SJSA1 (cell line): ENCODE results near the gene ZFYVE28. TPM values are rescaled to one million over a fixed set of nuclear protein-coding genes. Genes with fewer than 3 reads are reported as not detected.

ENCODE experiments used
- DNase-seq, 2 experiments: peaks; one replicate each; pipeline ENCODE4 v3.0.0-alpha.2; 2015 to 2020; ENCODE audit warnings: low spot score in 2 of 2, low read depth in 1 of 2
- H3K27ac ChIP-seq: fragments of 250-450 bp; sonication (Bioruptor Pico); 2 replicates; pipeline ENCODE4 v1.5.1; 2020; ENCODE audit warnings: mild to moderate bottlenecking, moderate library complexity
- H3K27me3 ChIP-seq: fragments of 250-450 bp; sonication (Bioruptor Pico); replicated peaks from 2 replicates; pipeline ENCODE4 v1.5.1; 2020; ENCODE audit warnings: mild to moderate bottlenecking, moderate library complexity
- H3K36me3 ChIP-seq: fragments of 250-450 bp; sonication (Bioruptor Pico); 2 replicates; pipeline ENCODE4 v1.5.1; 2020; ENCODE audit warnings: mild to moderate bottlenecking
- H3K4me1 ChIP-seq: fragments of 250-450 bp; sonication (Bioruptor Pico); replicated peaks from 2 replicates; pipeline ENCODE4 v1.6.1; 2021; ENCODE audit warnings: mild to moderate bottlenecking
- H3K4me3 ChIP-seq: fragments of 250-450 bp; sonication (Bioruptor Pico); 2 replicates; pipeline ENCODE4 v1.5.1; 2020; ENCODE audit warnings: mild to moderate bottlenecking
- H3K9me3 ChIP-seq: fragments of 250-450 bp; sonication (Bioruptor Pico); replicated peaks from 2 replicates; pipeline ENCODE4 v1.5.1; 2020; ENCODE audit warnings: mild to moderate bottlenecking
- total RNA-seq: library from RNA; depleted of rRNA; stranded (reverse); fragments of >200 nt; shearing (Covaris generic); gene quantifications from 2 replicates; pipeline ENCODE4 v1.2.3, GENCODE V29; 2014

ZFYVE28 gene
- total RNA-seq, 1 experiment from 2014 or later, result 0.11 TPM

DNA sequence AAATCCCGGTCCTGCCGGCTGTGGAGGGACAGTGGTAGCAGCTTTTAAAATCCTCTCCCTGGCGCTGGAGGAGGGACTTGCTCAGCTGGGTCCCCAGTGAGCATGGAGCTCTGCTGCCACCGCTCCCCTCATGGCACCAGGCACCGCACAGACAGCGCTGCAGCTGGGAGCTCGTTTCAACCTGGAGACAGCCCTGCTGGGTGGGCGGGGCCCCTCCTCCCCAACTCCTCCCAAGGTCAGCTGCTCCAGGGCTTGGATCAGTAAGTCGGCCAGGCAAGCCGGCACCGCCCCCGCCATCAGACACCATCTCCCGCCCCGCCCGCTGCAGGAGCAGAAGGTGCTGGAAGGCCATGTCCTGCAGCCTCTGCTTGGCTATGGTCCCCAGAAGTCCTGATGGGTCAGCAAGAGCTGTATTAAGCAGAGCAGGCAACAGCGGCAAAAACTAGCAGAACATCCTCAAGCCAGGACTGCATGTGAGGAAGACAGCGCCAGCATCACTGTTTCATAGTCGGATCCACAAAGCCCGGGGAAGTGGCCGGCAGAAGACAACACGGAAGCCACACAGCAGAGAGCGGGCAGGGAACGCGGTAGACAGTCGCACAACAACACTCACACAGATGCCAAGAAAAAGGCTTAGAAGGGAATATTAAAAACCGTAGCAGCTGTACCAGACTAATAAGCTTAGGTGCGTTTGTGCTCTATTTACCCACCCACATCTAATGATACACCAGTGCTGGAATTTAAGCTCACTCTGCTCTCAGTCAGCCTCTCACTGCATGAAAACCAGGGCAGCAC is 16.2 kb downstream of the ZFYVE28 start:
- no peaks in the 10 kb centered on the region for H3K36me3 ChIP-seq
- H3K27me3 ChIP-seq, result no peaks in the 10 kb centered on the region
- no peaks in the 10 kb centered on the region for H3K9me3 ChIP-seq
- H3K27ac ChIP-seq, result no peak overlapping the region
- no peaks in the 10 kb centered on the region for H3K4me1 ChIP-seq
- H3K4me3 ChIP-seq, result no peak overlapping the region
- DNase-seq, result no peak

DNA sequence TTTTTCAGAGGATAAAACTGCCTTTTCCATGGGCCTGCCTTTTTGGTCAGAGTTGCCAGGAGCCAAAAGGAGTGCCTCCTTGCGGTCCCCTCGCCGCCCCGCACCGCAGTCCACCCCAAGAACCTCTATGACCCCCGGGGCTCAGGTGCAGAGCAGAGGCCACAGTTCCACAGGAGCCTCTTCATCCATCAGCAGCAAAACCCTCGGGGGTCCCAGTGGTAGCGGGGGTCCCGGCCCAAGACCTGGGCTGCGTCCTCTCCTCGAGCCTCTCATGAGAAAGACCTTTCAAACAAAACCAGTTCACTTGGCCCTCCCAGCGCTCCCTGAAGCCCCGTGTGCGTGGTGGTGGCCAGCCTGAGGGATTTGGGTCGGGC is 16.8 kb downstream of the ZFYVE28 start:
- no peak for DNase-seq
- Histone ChIP-seq H3K4me3 (no peak overlapping the region), H3K27me3 (no peaks in the 10 kb centered on the region)

DNA sequence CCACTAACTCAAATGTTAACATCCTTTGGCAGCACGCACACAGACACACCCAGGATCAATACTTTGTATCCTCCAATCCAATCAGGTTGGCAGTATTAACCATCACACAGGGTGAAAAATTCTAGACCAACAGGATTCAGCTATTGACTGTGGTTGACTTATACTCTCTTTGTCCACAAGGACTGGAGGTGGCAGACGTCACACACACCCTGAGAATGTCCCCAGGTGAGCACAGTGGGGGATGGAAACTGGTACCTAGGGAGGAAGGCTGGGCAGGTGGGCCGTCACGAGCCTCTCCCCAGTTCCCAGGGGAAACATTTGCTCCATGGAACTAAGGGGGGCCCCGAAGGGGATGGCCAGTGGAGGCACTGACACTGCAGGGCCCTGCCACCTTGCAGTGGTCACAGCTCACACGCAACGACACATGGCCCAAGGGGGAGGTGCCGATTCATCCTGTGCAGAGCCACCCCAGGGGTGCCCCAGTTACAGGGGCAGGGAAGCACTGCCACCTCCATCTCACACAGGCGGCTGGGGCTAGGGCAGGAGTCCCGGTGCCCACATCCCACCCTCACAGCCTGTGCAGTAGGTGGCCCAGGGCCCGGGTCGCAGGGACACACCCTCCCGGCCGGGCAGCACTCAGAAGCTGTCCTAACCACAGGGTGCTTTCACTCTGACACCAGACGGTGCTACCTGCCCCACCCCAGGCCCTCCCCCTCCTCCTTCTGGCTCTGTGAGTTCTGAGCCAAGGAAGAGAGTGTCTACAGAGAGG is 17.4 kb downstream of the ZFYVE28 start:
- no peak for DNase-seq
- Histone ChIP-seq H3K36me3 (no peaks in the 10 kb centered on the region), H3K4me3 (no peak overlapping the region), H3K9me3 (no peaks in the 10 kb centered on the region), H3K4me1 (no peaks in the 10 kb centered on the region), H3K27ac (no peak overlapping the region), H3K27me3 (no peaks in the 10 kb centered on the region)

More for the DNA sequence above, 16.8 kb downstream of the ZFYVE28 start:
- no peaks in the 10 kb centered on the region for H3K4me1 ChIP-seq
- no peak overlapping the region for H3K27ac ChIP-seq
- no peaks in the 10 kb centered on the region for H3K9me3 ChIP-seq
- H3K36me3 ChIP-seq, result no peaks in the 10 kb centered on the region

GRCh38 chr4:2399631-2400190 is 18.7 kb downstream of the ZFYVE28 start:
- Histone ChIP-seq H3K4me3 (no peak overlapping the region), H3K9me3 (no peaks in the 10 kb centered on the region), H3K36me3 (no peaks in the 10 kb centered on the region), H3K27ac (no peak overlapping the region), H3K4me1 (no peaks in the 10 kb centered on the region), H3K27me3 (no peaks in the 10 kb centered on the region)
- no peak for DNase-seq

GRCh38 chr4:2399216-2399615 is 19.2 kb downstream of the ZFYVE28 start:
- Histone ChIP-seq H3K27ac (no peak overlapping the region), H3K9me3 (no peaks in the 10 kb centered on the region), H3K4me3 (no peak overlapping the region), H3K27me3 (no peaks in the 10 kb centered on the region), H3K4me1 (no peaks in the 10 kb centered on the region), H3K36me3 (no peaks in the 10 kb centered on the region)
- no peak for DNase-seq

DNA sequence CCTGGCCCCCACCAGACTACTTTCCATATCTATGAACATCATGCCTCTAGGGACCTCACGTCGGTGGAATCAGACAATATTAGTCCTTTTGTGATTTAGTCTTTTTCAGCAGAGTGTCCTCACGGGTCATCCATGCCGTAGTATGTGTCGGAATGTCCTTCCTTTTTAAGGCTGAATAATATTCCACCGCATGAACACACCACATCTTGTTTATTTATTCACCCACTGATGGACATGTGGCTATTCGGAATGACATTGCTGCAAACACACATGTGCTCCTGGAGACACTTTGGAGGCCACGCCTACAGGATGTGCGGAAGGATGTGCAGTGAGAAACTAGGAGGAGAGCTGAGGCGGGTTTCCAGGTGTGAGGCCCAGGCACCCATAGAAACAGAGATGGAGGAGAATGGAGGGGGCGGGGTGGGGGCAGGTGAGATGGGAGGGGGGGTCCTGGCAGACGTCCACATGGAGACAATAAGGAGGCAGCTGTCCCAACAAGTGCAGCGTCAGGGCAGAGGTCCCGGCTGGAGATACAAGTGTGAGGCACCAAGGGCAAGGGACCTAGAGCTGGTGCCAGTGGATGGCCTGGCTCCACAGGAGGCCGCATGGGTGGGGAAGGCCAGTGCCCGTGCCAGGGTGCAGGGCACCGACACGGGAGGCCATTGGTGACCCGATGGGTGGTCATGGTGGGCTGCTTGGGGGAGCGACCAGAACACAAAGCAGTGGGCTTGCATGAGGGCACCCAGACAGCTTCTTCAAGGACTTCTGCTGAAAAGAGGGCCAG is 20.7 kb downstream of the ZFYVE28 start:
- H3K36me3 ChIP-seq, result no peaks in the 10 kb centered on the region
- DNase-seq, result no peak
- 0 out of 2 replicates have a peak, but pooled peaks cover 2% of the 10 kb centered on the region for H3K27me3 ChIP-seq
- no peaks in the 10 kb centered on the region for H3K9me3 ChIP-seq
- no peak overlapping the region for H3K4me3 ChIP-seq
- no peaks in the 10 kb centered on the region for H3K4me1 ChIP-seq
- H3K27ac ChIP-seq, result no peak overlapping the region

- no peaks in the 10 kb centered on the region for H3K9me3 ChIP-seq
- no peak overlapping the region for H3K4me3 ChIP-seq
- H3K27me3 ChIP-seq, result 0 out of 2 replicates have a peak, but pooled peaks cover 6% of the 10 kb centered on the region
- H3K4me1 ChIP-seq, result no peaks in the 10 kb centered on the region
- DNase-seq, result no peak
- no peaks in the 10 kb centered on the region for H3K36me3 ChIP-seq
- no peak overlapping the region for H3K27ac ChIP-seq
Observed at GRCh38 chr4:2396781-2397368, 21.6 kb downstream of the ZFYVE28 start.

- no peak for DNase-seq
- H3K4me3 ChIP-seq, result no peak overlapping the region
- no peaks in the 10 kb centered on the region for H3K36me3 ChIP-seq
- no peaks in the 10 kb centered on the region for H3K4me1 ChIP-seq
- no peak overlapping the region for H3K27ac ChIP-seq
- 0 out of 2 replicates have a peak, but pooled peaks cover 6% of the 10 kb centered on the region for H3K27me3 ChIP-seq
- H3K9me3 ChIP-seq, result no peaks in the 10 kb centered on the region
Observed at GRCh38 chr4:2395584-2395983, 22.9 kb downstream of the ZFYVE28 start.

GRCh38 chr4:2395038-2395437 is 23.4 kb downstream of the ZFYVE28 start:
- 0 out of 2 replicates have a peak, but pooled peaks cover 6% of the 10 kb centered on the region for H3K27me3 ChIP-seq
- H3K9me3 ChIP-seq, result no peaks in the 10 kb centered on the region
- no peak for DNase-seq
- H3K36me3 ChIP-seq, result no peaks in the 10 kb centered on the region
- no peak overlapping the region for H3K4me3 ChIP-seq
- H3K27ac ChIP-seq, result no peak overlapping the region
- no peaks in the 10 kb centered on the region for H3K4me1 ChIP-seq

DNA sequence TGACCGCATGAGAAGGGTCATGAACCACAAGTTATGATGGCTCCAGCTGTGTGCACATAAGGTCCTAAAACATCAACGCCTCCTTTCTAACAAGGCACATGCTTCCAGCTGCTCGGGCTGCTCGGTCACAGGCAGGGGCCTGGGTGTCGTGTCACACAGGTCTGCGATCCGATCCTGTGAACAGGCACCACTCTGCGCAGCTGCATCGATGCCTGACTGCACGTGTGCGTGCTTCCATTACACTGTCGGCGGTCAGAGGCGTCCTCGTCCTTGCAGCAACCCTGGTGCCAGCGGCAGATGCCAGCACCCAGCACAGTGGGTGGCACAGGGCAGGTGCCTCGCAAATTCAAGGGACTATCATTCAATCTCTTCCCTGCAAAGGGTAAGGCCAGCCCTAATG is 23.9 kb downstream of the ZFYVE28 start:
- Histone ChIP-seq H3K27ac (no peak overlapping the region), H3K9me3 (no peaks in the 10 kb centered on the region), H3K27me3 (0 out of 2 replicates have a peak, but pooled peaks cover 6% of the 10 kb centered on the region), H3K4me1 (no peaks in the 10 kb centered on the region), H3K4me3 (no peak overlapping the region), H3K36me3 (no peaks in the 10 kb centered on the region)
- no peak for DNase-seq

DNA sequence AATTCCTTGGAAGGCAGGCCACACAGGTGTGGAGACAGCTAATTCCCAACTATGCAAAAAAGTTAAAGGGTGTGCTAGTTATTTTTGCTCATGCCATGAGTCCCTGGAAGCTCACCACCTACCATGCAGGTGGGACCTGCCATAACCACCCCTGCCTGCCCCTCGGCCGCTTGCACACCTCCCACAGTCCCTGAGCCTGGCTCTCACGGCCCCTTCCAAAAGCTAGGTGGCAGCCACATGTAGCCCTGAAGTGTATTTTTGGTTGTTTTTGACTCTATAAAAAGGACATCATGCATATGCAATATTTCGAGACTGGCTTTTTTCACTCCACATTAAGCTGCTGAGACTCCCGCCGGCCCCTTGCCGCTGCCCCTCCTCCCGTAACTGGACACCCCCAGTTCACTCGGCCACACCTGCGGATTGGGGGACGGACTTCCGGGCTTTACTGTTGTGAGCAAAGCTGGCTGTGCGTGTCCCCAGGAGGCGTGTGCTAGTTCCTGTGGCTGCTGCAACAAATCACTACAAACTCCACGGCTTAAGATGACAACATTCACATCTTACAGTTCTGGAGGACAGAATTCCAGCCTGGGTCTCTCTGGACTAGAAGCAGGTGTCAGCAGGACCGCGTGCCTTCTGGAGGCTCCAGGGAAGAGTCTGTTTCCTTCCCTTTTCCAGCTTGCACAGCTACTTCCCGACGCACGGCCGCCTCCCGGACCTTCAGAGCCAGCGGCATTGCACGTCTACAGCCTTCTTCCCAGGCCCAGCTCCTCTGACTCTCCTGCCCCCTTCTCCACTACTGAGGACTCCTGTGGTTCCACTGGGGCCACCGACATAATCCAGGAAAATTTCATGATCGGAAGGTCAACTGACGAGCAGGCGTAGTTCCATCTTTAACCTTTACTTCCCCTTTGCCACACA is 24.8 kb downstream of the ZFYVE28 start:
- no peak for DNase-seq
- Histone ChIP-seq H3K27ac (no peak overlapping the region), H3K4me3 (no peak overlapping the region), H3K4me1 (no peaks in the 10 kb centered on the region), H3K9me3 (no peaks in the 10 kb centered on the region), H3K36me3 (no peaks in the 10 kb centered on the region), H3K27me3 (0 out of 2 replicates have a peak, but pooled peaks cover 6% of the 10 kb centered on the region)

DNA sequence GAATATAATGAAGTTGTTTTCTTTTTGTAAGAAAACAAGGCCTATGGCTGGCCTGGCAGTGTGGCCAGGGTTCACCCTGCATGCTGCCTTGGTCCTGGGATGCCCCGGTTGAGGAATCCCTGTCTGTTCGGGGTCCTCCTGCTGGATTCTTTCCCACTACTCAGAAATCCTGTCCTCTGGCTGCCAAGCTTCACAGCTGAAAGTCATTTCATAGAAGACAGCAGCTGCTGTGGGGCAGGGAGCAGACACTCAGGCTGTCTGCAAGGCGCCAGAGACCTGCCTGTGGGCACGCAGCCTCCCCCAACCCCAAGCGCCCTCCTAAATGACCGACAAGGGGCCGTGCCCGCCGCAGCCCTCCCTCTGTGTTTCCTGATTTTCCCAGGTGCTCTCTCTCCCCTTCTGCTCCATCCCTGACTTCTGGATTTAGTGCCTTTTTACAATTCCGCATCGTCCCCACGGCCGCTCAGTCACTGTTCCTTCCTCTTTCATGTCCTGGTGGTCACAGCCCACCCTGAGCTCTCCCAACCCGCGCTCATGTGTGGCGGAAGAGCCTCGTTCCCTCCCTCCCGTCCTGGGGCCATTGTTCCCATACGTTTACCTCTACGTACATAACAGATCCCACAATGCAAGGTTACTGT is 27.5 kb downstream of the ZFYVE28 start:
- no peaks in the 10 kb centered on the region for H3K9me3 ChIP-seq
- H3K4me3 ChIP-seq, result no peak overlapping the region
- 0 out of 2 replicates have a peak, but pooled peaks cover 6% of the 10 kb centered on the region for H3K27me3 ChIP-seq
- no peak for DNase-seq
- H3K27ac ChIP-seq, result no peak overlapping the region
- H3K36me3 ChIP-seq, result no peaks in the 10 kb centered on the region
- no peaks in the 10 kb centered on the region for H3K4me1 ChIP-seq
